Measurements from ENCODE around the gene GTF2F1. TPM values are rescaled to one million over a fixed set of nuclear protein-coding genes. Genes with fewer than 3 reads are reported as not detected.

Gene GTF2F1
- total and polyA plus RNA-seq, 9 of the 15 experiments (the other 6 are each of a cell fraction or from before 2014, with no cell fraction given) = 4.7 to 75.4 (median 68.4) TPM

DNA sequence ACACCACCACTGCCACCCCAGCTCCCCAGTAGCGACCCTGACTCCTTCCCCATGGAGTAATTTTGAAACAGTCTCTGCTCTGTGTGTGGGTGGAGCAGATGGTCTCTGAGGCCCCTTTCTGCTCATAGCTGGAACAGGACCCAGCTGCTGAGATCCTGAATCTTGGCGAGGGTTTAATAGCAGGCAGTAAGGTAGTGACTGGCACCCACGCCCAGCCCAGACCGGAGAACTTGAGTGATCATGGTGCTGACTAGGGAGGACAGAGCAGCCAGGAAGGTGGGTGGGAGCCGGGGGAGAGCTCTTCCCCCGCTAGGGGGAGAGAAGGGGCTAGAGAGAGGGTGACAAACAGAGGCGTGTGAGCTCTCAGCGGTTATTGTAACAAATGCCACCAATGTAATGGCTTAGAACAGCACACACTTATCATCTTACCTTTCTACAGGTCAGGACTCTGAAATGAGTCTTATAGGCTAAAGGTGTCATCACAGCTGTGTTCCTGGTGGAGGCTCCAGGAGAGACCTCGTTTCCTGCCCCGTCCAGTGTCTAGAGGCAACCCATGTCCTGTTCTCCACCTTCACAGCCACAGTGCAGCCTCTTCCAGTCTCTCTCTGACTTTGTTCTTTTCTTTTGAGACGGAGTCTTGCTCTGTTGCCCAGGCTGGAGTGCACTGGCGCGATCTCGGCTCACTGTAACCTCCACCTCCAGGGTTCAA, 52.3 kb downstream of the GTF2F1 start:
- peak; percentile 89 for ATAC-seq
- POLR2A ChIA-PET = interaction anchor here (0.5 to 1.0 kb wide), 4 partner anchors 11 to 434 kb away, joined by 3 to 5 read pairs (median 3); no protein-coding TSS in a partner anchor
- no peak for TF ChIP-seq CBFB (CRISPR knock-in tag; IDR thresholded peaks at IDR 0.05)
- no peak for TF ChIP-seq RUNX1 (IDR thresholded peaks at IDR 0.05; ENCODE audit: low read depth)
- TF ChIP-seq ZNF263 (CRISPR knock-in tag; IDR thresholded peaks at IDR 0.05; ENCODE audit: borderline replicate concordance) = 0 out of 2 replicates have a peak, but pooled peaks have one; percentile 23
- TF ChIP-seq ZBTB7A (IDR thresholded peaks at IDR 0.05; ENCODE audit: borderline replicate concordance, control insufficient read depth, low read depth, low read length) = peak; percentile 70; the same call in 1 of the 2 replicates
- TF ChIP-seq EGR1 (conservative IDR thresholded peaks at IDR 0.05) = 0 out of 2 replicates have a peak, but pooled peaks have one; percentile 47
- peak; percentile 32 to 46 (median 32); a peak in 5 of 6 replicates for TF ChIP-seq CTCF (IDR thresholded peaks at IDR 0.05 in 2 of 3, conservative IDR thresholded peaks at IDR 0.05 in 1 of 3; ENCODE audit: insufficient read depth in 2 of 3, low read depth in 1 of 3, low read length in 3 of 3)
- DNase-seq (ENCODE audit: extremely low read depth in 1 of 4, low spot score in 3 of 4) = peak in 2 of 4 experiments; percentile 29 to 40
- no peak for FAIRE-seq
- H3K36me3 ChIP-seq (ENCODE audit: control insufficient read depth, insufficient read depth, low read length) = no peaks in the 10 kb centered on the region
- CTCF ChIA-PET (ENCODE audit: low intra/inter-chr PET ratio) = no interaction called here
- no peaks in the 10 kb centered on the region for H4K20me1 ChIP-seq (replicated peaks; ENCODE audit: control insufficient read depth, insufficient read depth, low read length)
- H3K9me3 ChIP-seq (replicated peaks; ENCODE audit: control insufficient read depth, insufficient read depth, low read depth, low read length) = no peaks in the 10 kb centered on the region; the same call in 1 of the 2 replicates
- no peaks in the 10 kb centered on the region; a peak in 1 of 5 replicates for H3K4me1 ChIP-seq (replicated peaks in 1 of 2; ENCODE audit: control insufficient read depth in 2 of 2, insufficient read depth in 2 of 2, low read length in 2 of 2)
- intact Hi-C loops (cut with micrococcal nuclease) = no loop called here
- peak overlapping the region in 1 of 2 experiments; percentile 71; a peak in 2 of 4 replicates for H3K9ac ChIP-seq (ENCODE audit: insufficient read depth in 1 of 2, low read depth in 2 of 2, low read length in 2 of 2)
- 31% methylated on average over 14 of the region's 14 CpGs for WGBS (ENCODE audit: insufficient coverage, low coverage, missing lambda C conversion rate)
- no peaks in the 10 kb centered on the region for H3K9me1 ChIP-seq (ENCODE audit: control insufficient read depth, insufficient read depth, low read length)
- H3K27ac ChIP-seq (ENCODE audit: extremely low read depth, low read depth, low read length) = no peak overlapping the region
- H3K79me2 ChIP-seq (ENCODE audit: control insufficient read depth, insufficient read depth, low read length) = no peaks in the 10 kb centered on the region
- H3K4me2 ChIP-seq (ENCODE audit: insufficient read depth, low read length) = no peak overlapping the region
- peak overlapping the region; percentile 79 for H2AFZ ChIP-seq (ENCODE audit: low read depth, low read length)
- peaks cover 0 to 6% of the 10 kb centered on the region in 2 experiments; a peak in 2 of 5 replicates for H3K27me3 ChIP-seq (ENCODE audit: control insufficient read depth in 2 of 2, insufficient read depth in 2 of 2, low read length in 2 of 2)
- no peak overlapping the region for H3K4me3 ChIP-seq
- no TSS peak for BruUV-seq (replicated peaks)
- in situ Hi-C loops (cut with MboI) = no loop called here

All from K562 (cell line).